Measurements from ENCODE around the gene CDC20B. TPM values are rescaled to one million over a fixed set of nuclear protein-coding genes. Genes with fewer than 3 reads are reported as not detected.

Gene CDC20B
- total RNA-seq, 1 donor from 2014 or later, result not detected

DNA sequence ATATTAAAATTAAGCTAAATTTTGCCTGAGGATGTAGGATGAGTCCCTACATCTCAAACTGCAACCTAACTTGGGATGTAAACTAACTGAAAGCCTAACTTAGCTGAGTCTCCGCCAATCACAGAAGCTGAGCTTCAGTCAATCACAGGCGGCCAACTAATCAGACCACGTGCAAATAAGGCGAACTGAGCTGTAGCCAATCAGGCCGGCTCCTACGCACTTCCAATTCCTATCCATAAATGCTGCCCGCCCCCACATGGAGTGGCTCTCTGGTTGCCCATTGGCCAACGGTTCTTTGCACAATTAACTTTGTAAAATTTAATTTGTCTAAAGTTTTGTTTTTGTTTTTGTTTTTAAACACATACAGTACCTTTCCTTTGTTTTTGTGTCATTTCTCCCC is 26.9 kb downstream of the CDC20B start:
- H3K9me3 ChIP-seq, result no peaks in the 10 kb centered on the region
- H3K4me3 ChIP-seq, result no peak overlapping the region
- no peak for DNase-seq (ENCODE audit: low spot score in 2 of 2)
- no peaks in the 10 kb centered on the region for H3K27me3 ChIP-seq
- H3K36me3 ChIP-seq, result no peaks in the 10 kb centered on the region
- intact Hi-C loops (cut with DNase I), result loop anchor here (1.0 to 10.0 kb wide), 2 partner anchors 201 to 240 kb away; no protein-coding TSS in a partner anchor
- no peak overlapping the region for H3K27ac ChIP-seq
- TF ChIP-seq, protein P1, sequence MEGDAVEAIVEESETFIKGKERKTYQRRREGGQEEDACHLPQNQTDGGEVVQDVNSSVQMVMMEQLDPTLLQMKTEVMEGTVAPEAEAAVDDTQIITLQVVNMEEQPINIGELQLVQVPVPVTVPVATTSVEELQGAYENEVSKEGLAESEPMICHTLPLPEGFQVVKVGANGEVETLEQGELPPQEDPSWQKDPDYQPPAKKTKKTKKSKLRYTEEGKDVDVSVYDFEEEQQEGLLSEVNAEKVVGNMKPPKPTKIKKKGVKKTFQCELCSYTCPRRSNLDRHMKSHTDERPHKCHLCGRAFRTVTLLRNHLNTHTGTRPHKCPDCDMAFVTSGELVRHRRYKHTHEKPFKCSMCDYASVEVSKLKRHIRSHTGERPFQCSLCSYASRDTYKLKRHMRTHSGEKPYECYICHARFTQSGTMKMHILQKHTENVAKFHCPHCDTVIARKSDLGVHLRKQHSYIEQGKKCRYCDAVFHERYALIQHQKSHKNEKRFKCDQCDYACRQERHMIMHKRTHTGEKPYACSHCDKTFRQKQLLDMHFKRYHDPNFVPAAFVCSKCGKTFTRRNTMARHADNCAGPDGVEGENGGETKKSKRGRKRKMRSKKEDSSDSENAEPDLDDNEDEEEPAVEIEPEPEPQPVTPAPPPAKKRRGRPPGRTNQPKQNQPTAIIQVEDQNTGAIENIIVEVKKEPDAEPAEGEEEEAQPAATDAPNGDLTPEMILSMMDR (IDR thresholded peaks at IDR 0.05), result no peak
- H3K4me1 ChIP-seq, result no peaks in the 10 kb centered on the region

DNA sequence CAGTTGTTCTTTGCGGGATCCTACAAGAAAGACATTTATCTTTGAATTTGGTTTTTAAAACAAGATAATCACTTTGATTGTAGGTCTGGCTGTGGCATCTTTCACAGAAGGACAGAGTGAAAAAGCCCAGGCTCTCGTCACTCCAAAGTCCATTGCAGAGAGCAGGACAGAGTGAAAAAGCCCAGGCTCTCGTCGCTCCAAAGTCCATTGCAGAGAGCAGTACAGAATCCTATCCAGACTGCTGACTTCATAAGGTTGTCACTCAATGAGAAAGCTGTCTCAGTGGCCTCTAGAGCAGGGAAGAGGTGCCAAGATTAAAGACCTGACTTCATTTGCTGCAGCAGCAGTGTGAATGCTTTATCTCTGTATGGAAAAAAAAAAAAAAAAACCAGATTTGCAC is 29.4 kb downstream of the CDC20B start:
- intact Hi-C loops (cut with DNase I), result loop anchor here (10.0 kb wide), 1 partner anchor 199 kb away; no protein-coding TSS in a partner anchor
- H3K4me3 ChIP-seq, result no peak overlapping the region
- no peaks in the 10 kb centered on the region for H3K4me1 ChIP-seq
- H3K27ac ChIP-seq, result no peak overlapping the region
- no peaks in the 10 kb centered on the region for H3K9me3 ChIP-seq
- H3K36me3 ChIP-seq, result no peaks in the 10 kb centered on the region
- no peaks in the 10 kb centered on the region for H3K27me3 ChIP-seq
- TF ChIP-seq, protein P1 (IDR thresholded peaks at IDR 0.05), result no peak
- no peak for DNase-seq (ENCODE audit: low spot score in 2 of 2)

DNA sequence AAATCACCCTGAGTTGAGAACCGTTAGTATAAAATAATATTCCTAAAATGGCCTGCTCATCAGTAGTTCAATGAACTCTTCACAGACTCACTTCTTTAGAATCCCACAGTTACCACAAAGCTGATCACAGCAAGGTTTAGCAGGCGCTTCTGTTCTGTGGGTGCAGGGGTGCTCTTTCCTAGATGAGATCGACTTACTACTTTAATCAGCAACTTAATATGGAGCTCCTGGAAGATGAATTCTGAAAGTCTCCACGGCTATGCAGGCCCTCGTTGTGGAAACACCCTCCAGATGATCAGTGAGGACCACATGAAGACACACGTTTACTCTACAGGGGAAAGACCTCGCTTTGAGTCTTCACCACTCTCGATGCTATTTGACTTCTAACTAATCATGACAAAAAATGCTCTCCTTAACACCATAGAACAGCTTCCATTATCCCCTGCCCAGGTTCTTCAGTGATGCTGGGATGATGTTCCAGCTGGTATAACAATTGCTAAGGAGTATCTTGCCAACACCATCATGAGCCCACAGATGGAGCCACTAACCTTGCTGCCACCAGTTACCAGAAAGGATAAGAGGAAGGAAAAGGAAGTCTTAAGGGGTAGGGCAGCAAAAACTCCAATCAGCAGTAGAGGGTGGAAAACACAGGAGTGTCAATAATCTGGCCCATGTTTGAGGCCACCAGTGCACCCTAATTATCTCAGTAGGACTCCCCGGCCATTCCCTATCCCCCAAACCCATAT is 30.9 kb downstream of the CDC20B start:
- Histone ChIP-seq H3K27ac (no peak overlapping the region), H3K9me3 (no peaks in the 10 kb centered on the region), H3K4me3 (no peak overlapping the region), H3K27me3 (no peaks in the 10 kb centered on the region), H3K36me3 (no peaks in the 10 kb centered on the region), H3K4me1 (no peaks in the 10 kb centered on the region)
- no peak for DNase-seq (ENCODE audit: low spot score in 2 of 2)
- TF ChIP-seq, protein P1 (IDR thresholded peaks at IDR 0.05), result no peak
- intact Hi-C loops (cut with DNase I), result loop anchor here (10.0 kb wide), 1 partner anchor 197 kb away; no protein-coding TSS in a partner anchor

DNA sequence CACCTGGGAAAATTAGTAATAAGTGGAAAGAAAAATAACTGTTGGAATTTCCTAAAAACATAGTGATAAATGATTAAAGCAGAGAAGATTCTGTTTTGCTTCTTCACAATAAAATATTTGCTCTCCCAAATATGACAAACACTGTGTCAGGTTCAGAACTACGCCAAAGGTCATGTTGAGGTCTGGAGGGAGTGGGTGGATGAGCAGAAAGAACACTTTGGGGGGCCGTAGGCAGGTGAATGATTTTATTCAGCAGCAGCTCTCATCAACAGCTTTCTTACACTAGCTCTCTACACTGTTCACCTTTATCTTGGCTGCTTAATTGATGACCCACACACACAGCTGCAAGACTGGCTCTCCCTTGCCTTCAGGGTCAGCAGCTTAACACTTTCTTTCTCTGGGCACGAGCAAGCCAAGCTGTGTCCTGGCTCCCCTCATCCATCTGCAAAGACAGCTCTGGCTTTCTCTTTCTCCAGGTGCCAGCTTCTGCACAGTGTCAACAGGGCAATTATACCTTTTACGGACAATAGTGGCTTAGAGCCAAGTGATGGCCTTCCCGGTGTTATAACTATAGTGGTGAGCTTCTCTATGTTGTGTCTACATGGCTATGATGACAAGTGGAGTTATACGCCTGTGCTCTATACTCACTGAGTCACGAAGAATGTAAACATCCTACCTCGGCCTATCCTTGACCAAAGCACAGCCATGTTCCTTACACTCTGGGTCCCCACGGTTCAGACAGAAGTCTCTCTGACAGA is 31.9 kb downstream of the CDC20B start:
- TF ChIP-seq, protein P1 (IDR thresholded peaks at IDR 0.05), result no peak
- Histone ChIP-seq H3K4me3 (no peak overlapping the region), H3K36me3 (no peaks in the 10 kb centered on the region), H3K27ac (no peak overlapping the region), H3K27me3 (no peaks in the 10 kb centered on the region), H3K4me1 (no peaks in the 10 kb centered on the region), H3K9me3 (no peaks in the 10 kb centered on the region)
- DNase-seq (ENCODE audit: low spot score in 2 of 2), result no peak
- intact Hi-C loops (cut with DNase I), result loop anchor here (10.0 kb wide), 1 partner anchor 196 kb away; no protein-coding TSS in a partner anchor

DNA sequence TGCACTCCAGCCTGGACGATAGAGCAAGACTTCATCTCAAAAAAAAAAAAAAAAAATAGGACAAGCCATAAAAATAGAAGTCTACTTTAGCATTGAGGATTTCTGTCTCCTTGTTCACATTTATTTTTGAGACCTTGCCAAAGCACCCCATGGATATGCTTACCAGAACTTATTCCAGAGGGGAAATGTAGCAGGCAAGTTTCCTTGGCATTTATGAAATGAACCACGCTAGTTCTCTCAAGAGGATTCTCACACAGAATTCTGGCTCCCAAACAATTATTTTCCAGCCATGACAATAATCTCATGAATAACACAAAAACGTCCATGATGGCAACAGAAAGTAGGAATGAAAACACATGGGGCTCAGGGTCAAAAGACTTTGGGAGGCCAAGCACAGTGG is 36.5 kb downstream of the CDC20B start:
- H3K4me3 ChIP-seq, result no peak overlapping the region
- TF ChIP-seq, protein P1 (IDR thresholded peaks at IDR 0.05), result no peak
- no peaks in the 10 kb centered on the region for H3K9me3 ChIP-seq
- no peaks in the 10 kb centered on the region for H3K36me3 ChIP-seq
- no peaks in the 10 kb centered on the region for H3K4me1 ChIP-seq
- DNase-seq (ENCODE audit: low spot score in 2 of 2), result no peak
- intact Hi-C loops (cut with DNase I), result no loop called here
- H3K27ac ChIP-seq, result no peak overlapping the region
- no peaks in the 10 kb centered on the region for H3K27me3 ChIP-seq
